GM19193 (cell line): ENCODE measurements around the gene TTC39A.

Experiments used
- POLR2A ChIP-seq: IDR thresholded peaks from 4 replicates; pipeline ENCODE4 v1.6.1; 2011; ENCODE audit not compliant: insufficient read depth, insufficient read length; ENCODE audit errors: extremely low read depth

TTC39A gene

GRCh38 chr1:51344602-51345299 lies 14.4 kb upstream of the TTC39A start:
- no peak for TF ChIP-seq POLR2A

- TF ChIP-seq POLR2A = no peak
Measured at GRCh38 chr1:51344276-51344601, 13.9 kb upstream of the TTC39A start.

GRCh38 chr1:51343624-51344023 lies 13.3 kb upstream of the TTC39A start:
- no peak for TF ChIP-seq POLR2A

- TF ChIP-seq POLR2A = no peak
Measured at GRCh38 chr1:51342591-51343206, 12.3 kb upstream of the TTC39A start.

- no peak for TF ChIP-seq POLR2A
Measured at GRCh38 chr1:51341876-51342496, 11.6 kb upstream of the TTC39A start.

GRCh38 chr1:51340380-51340779 lies 10.0 kb upstream of the TTC39A start:
- TF ChIP-seq POLR2A = no peak

GRCh38 chr1:51336711-51337110 lies 6.3 kb upstream of the TTC39A start:
- TF ChIP-seq POLR2A = no peak

- no peak for TF ChIP-seq POLR2A
Measured at GRCh38 chr1:51336004-51336403, 5.6 kb upstream of the TTC39A start.

GRCh38 chr1:51331206-51332100 lies 1.1 kb upstream of the TTC39A start:
- TF ChIP-seq POLR2A = no peak

- TF ChIP-seq POLR2A = no peak
Measured at GRCh38 chr1:51329443-51330325, 678 bp downstream of the TTC39A start.

- no peak for TF ChIP-seq POLR2A
Measured at GRCh38 chr1:51328926-51329325, 1.4 kb downstream of the TTC39A start.

GRCh38 chr1:51328279-51328678 lies 2.1 kb downstream of the TTC39A start:
- TF ChIP-seq POLR2A = no peak

GRCh38 chr1:51327386-51327785 lies 3.0 kb downstream of the TTC39A start:
- TF ChIP-seq POLR2A = no peak

GRCh38 chr1:51326839-51327238 lies 3.5 kb downstream of the TTC39A start:
- TF ChIP-seq POLR2A = no peak
